Ectodermal cell (in vitro differentiated cells): ENCODE results near the gene PPM1F. TPM values are rescaled to one million over a fixed set of nuclear protein-coding genes. Genes with fewer than 3 reads are reported as not detected.
A peak's percentile ranks its signal among the peaks of the same experiment; 100 is the strongest.

ENCODE experiments used
- H3K27ac ChIP-seq: 2 replicates; pipeline ENCODE4 v1.7.0; 2013; ENCODE audit warnings: mild to moderate bottlenecking, low read depth, low read length; ENCODE audit not compliant: insufficient read depth, poor library complexity, severe bottlenecking
- H3K27me3 ChIP-seq: 2 replicates; pipeline ENCODE4 v1.7.0; 2013; ENCODE audit warnings: mild to moderate bottlenecking, low read length; ENCODE audit not compliant: insufficient read depth, control insufficient read depth, poor library complexity, severe bottlenecking
- H3K36me3 ChIP-seq: one replicate; pipeline ENCODE4 v1.7.0; 2013; ENCODE audit warnings: low read length; ENCODE audit not compliant: control insufficient read depth, insufficient read depth
- H3K4me1 ChIP-seq: one replicate; pipeline ENCODE4 v1.7.0; 2013; ENCODE audit warnings: low read length; ENCODE audit not compliant: control insufficient read depth, insufficient read depth
- H3K4me3 ChIP-seq: 2 replicates; pipeline ENCODE4 v1.7.0; 2013; ENCODE audit warnings: low read depth, low read length, control low read depth; ENCODE audit not compliant: insufficient read depth
- H3K9me3 ChIP-seq: 2 replicates; pipeline ENCODE4 v1.7.0; 2013; ENCODE audit warnings: mild to moderate bottlenecking, low read length, moderate library complexity; ENCODE audit not compliant: control insufficient read depth
- WGBS, 2 experiments: methylation state at CpG; one replicate each; pipeline ENCODE4 v1.1.7; 2013; ENCODE audit warnings: missing lambda C conversion rate in 2 of 2; 5-methylcytosine and 5-hydroxymethylcytosine counted together
- polyA plus RNA-seq, 4 experiments: library from polyadenylated mRNA; stranded (reverse); fragments of 50-300 nt; gene quantifications; one replicate each; pipeline ENCODE4 v1.2.3, GENCODE V29; 2013

PPM1F gene, protein sequence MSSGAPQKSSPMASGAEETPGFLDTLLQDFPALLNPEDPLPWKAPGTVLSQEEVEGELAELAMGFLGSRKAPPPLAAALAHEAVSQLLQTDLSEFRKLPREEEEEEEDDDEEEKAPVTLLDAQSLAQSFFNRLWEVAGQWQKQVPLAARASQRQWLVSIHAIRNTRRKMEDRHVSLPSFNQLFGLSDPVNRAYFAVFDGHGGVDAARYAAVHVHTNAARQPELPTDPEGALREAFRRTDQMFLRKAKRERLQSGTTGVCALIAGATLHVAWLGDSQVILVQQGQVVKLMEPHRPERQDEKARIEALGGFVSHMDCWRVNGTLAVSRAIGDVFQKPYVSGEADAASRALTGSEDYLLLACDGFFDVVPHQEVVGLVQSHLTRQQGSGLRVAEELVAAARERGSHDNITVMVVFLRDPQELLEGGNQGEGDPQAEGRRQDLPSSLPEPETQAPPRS
- polyA plus RNA-seq (2013, experiment 1 of 4): 27.9 TPM
- polyA plus RNA-seq (2013, experiment 2 of 4): 24.5 TPM
- polyA plus RNA-seq (2013, experiment 3 of 4): 19.3 TPM
- 21.5 TPM for polyA plus RNA-seq (2013, experiment 4 of 4)

DNA sequence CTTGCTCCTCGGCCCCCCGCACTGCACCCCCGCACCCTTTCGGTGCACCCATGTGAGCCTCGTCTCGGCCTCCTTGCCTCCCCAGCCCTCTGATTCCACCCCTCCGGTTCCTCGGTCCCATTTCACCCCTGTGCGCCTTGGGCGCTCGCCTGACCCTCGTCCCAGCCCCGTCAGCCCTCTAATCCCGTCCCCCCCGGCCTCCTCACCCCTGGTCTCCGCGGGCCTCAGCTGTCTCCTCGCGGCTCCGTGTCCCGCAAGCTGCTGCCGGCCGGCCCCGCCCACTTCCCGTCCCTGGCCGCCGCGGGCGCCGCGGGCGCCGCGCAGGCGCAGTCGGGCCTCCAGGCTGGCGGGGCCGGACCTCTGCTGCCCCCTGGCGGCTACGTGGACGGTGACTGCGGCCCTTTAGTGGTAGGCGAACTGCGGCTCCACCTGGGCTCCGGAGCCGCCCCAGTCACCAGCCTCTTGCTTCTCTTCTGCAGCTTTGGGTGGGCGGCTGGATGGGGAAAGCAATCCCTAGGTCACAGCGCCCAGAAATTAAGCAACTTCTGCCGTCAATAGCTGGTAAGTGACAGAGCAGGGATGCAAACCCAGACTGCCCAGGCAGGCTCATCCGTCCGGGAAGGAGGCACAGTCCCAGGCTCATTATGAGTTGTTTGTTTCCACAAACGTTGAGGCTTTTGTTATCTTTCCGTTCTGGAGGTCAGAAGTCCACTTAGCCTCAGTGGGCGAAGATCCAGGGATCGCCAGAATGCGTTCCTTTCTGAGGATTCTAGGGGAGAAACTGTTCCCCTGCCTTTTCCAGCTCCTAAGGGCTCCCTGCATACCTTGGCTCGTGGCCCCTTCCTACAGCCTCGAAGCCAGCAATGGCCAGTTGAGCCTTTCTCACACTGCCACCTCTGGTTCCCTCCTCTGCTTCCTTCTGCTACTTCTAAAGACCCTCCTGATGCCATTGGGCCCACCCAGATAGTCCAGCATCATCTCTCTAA is at the start of gene PPM1F:
Gene PPM1F, minus strand, starts transcription at position 263 of the 986 bp plus-strand sequence. CDS start 6,800 bp downstream, outside the sequence.
- H3K4me1 ChIP-seq: peaks cover under 1% of the 10 kb centered on the region
- H3K36me3 ChIP-seq: no peaks in the 10 kb centered on the region
- peak within 1 kb of the TSS; percentile 75 for H3K4me3 ChIP-seq
- H3K27me3 ChIP-seq: peaks cover 9% of the 10 kb centered on the region
- 14 to 16% methylated on average over 58 of the region's 58 CpGs for WGBS, 2 experiments
- no peak within 1 kb of the TSS for H3K27ac ChIP-seq
- no peaks in the 10 kb centered on the region for H3K9me3 ChIP-seq

DNA sequence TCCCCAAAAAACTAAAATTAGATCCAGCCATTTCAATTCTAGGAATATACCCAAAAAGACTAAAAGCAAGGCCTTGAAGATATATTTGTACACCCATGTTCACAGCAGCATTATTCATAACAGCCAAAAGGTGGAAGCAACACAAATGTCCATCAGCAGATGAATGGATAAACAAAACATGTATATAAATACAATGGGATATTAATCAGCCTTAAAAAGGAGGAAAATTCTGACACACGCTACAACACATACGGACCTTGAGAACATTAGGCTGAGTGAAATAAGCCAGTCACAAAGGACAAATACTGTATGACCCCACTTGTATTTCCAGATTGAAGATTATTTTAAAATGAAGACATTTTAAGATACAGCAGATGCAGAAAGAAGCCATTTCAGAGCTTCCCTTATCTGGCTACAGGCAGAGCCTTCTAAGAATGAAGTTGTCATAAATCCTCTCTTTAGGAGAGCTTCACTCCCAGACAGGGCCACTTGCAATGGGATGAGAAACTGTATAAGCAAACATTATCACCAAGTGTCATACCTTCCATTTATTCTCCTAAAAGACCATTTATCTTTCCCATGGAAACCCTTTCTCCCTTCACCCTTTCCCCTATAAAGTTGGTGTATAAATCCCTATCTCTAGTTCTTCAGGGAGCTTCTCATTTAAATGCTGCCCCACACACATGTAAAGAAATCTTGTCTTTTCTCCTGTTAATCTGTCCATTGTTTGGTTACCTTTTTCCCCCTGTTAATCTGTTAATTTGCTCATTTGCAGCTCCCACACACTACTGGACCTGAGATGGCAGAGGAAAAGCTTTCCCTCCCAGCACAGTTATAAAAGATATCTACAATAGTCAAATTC is 49.2 kb upstream of the PPM1F start:
- peaks cover 63% of the 10 kb centered on the region for H3K27me3 ChIP-seq
- 93 to 100% methylated on average over 2 of the region's 2 CpGs for WGBS, 2 experiments

DNA sequence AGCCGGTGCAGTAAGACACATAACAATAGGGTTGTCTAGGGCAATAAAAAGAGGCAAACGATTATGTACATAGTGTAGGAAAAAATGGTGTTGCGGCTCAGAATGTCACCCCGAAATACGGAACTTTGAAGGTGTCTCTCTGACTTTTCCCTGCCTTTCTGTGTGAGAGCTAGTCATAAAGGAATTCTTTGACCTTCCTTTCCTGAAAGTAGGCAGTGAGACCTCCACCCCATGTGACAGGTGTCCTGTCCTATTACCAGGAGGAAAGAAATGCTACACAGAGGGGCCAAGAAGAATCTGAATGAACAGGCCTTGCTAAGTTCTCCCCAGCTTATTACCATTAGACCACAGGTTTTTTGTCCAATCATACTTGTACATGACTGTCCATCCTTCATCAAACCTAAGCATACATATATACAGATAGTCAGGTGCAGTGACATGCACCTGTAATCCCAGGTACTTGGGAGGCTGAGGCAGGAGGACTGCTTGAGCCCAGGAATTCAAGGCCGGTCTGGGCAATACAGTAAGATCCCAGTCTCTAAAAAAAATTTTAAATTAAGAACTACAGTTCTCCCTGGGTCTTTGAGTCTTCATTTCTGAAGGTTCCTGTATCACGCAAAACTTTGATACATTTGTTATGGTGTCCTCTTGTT is 46.1 kb upstream of the PPM1F start:
- Histone ChIP-seq H3K27me3 (peaks cover 80% of the 10 kb centered on the region), H3K9me3 (no peaks in the 10 kb centered on the region), H3K4me1 (no peaks in the 10 kb centered on the region), H3K4me3 (no peak overlapping the region), H3K36me3 (no peaks in the 10 kb centered on the region), H3K27ac (no peak overlapping the region)
- 89 to 91% methylated on average over 7 of the region's 7 CpGs for WGBS, 2 experiments

More for the DNA sequence above, 49.2 kb upstream of the PPM1F start:
- Histone ChIP-seq H3K27ac (no peak overlapping the region), H3K4me3 (no peak overlapping the region), H3K9me3 (no peaks in the 10 kb centered on the region), H3K36me3 (no peaks in the 10 kb centered on the region), H3K4me1 (no peaks in the 10 kb centered on the region)

DNA sequence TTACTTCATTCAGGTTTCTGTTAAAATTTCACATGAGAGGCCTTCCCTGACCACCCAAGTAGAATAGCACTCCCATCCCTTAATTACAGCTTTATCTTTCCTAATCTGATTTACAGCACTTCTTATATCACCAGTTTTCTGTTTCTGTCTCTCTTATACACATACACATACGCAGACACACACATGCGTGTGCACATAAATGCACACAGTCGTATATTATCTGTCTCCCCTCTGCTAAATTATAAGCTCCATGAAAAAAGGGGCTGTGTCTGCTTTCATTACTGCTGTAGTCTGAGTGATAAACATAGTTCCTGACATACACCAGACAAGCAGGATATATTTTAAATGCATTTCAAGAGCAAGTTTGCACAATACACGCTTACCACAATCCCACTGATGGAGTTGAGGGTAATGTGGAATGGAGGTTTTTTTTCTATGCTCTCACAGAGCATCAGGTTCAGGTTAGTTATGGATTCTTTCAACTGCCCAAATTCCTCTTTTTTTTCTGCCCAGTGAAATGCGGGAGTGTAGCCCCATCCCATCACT is 43.6 kb upstream of the PPM1F start:
- Histone ChIP-seq H3K36me3 (no peaks in the 10 kb centered on the region), H3K27ac (no peak overlapping the region), H3K4me1 (no peaks in the 10 kb centered on the region), H3K27me3 (peaks cover 80% of the 10 kb centered on the region), H3K4me3 (no peak overlapping the region), H3K9me3 (no peaks in the 10 kb centered on the region)
- 94% methylated on average over 4 to 5 of the region's 5 CpGs for WGBS, 2 experiments

DNA sequence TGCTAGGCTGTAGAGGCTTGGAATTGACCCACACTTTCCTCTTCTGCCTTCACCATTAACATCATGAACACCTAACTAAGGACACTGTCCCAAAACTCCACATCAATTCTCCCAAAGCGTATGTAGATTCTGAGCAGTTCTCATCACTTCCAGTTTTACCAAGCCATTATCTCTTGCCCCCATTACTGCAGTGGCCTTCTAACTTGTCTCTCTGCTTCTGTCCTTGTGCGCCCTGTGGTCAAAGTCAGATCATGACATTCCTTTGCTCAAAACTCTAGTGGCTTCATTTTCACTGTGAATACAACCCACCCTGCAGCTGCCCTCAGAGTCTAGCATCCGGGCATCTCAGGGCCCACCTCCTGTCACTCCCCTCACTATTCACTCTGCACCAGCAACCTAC is 43.0 kb upstream of the PPM1F start:
- no peaks in the 10 kb centered on the region for H3K4me1 ChIP-seq
- no peaks in the 10 kb centered on the region for H3K36me3 ChIP-seq
- no peaks in the 10 kb centered on the region for H3K9me3 ChIP-seq
- H3K27ac ChIP-seq: no peak overlapping the region
- 87 to 91% methylated on average over 3 of the region's 3 CpGs for WGBS, 2 experiments
- H3K4me3 ChIP-seq: no peak overlapping the region
- H3K27me3 ChIP-seq: peaks cover 80% of the 10 kb centered on the region

DNA sequence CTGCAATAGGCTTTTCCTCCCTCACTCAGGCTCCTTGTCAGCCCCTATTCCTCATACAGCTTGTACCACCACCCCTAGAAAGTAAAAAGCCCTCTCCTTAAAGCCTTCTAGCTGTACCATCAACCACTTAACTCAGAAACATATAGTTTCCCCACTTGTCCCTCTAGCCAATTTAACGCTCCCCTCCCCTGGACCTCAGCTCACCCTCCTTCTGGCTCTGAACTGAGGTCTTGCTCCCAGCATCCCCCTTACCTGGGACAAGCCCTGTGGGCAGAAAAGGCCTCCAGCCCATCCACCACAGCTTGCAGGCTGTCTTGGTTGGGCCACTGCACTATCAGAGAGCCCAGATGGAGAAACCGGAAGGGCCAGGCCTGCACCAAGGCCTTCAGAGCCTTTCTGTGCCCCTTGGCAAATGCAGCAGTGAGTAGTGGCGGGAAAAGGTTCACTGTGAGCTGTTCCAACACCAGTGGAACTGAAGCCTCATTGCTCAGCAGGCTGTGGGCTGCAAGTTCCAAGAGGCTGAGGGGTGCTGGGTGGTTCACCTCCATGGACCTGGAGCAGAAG is 42.3 kb upstream of the PPM1F start:
- H3K27me3 ChIP-seq: peaks cover 73% of the 10 kb centered on the region
- no peak overlapping the region for H3K4me3 ChIP-seq
- H3K9me3 ChIP-seq: no peaks in the 10 kb centered on the region
- H3K4me1 ChIP-seq: no peaks in the 10 kb centered on the region
- H3K36me3 ChIP-seq: no peaks in the 10 kb centered on the region
- no peak overlapping the region for H3K27ac ChIP-seq
- WGBS, 2 experiments: 89 to 91% methylated on average over 3 of the region's 3 CpGs

DNA sequence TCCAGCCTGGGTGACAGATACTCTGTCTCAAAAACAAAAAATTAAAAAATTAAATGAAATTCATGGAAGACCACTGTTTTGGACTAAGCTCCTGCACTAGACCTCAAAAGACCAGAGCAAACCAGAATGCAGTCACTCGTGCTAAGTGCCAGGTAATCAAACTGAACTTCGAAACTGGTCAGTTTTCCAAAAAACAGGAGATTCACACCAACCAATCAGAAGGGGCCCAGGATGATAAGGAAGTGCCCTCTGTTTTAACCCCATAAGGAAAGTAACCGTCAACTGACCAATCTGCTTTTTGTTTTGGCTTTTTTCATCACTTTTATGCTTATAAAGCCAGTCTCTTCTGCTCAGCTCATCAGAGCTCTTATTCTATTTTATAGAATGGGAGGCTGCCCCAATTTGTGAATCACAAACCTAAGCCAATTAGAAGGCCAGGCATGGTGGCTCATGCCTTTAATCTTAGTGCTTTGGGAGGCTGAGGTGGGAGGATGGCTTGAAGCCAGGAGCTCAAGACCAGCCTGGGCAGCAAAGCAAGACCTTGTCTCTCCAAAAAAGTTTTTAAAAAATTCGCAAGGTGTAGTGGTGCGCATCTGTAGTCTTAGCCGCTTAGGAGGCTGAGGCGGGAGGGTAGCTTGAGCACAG is 40.1 kb upstream of the PPM1F start:
- no peaks in the 10 kb centered on the region for H3K4me1 ChIP-seq
- 83 to 91% methylated on average over 7 of the region's 7 CpGs for WGBS, 2 experiments
- no peaks in the 10 kb centered on the region for H3K36me3 ChIP-seq
- no peaks in the 10 kb centered on the region for H3K9me3 ChIP-seq
- peaks cover 75% of the 10 kb centered on the region for H3K27me3 ChIP-seq
- H3K27ac ChIP-seq: no peak overlapping the region
- H3K4me3 ChIP-seq: no peak overlapping the region

DNA sequence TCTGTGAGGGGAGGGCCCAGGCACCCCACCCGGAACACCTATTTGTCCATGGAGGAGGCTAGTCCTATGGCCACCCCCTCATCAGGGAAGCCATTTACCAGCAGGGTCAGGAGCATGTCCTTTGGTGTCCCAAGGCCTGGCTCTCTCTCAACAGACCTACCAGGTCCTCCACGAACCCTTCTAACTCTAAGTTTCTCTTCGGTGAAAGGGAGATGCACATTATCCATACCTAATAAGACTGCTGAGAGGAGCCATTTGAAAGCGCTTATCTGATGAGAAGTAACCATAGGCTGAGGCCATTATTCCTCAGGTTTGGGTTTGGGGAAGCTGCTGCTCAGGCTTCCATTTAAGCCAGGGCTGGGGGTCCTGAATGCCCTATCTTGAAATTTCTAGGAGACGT is 39.1 kb upstream of the PPM1F start:
- no peaks in the 10 kb centered on the region for H3K4me1 ChIP-seq
- 89 to 95% methylated on average over 5 of the region's 5 CpGs for WGBS, 2 experiments
- no peaks in the 10 kb centered on the region for H3K36me3 ChIP-seq
- H3K27ac ChIP-seq: no peak overlapping the region
- peaks cover 75% of the 10 kb centered on the region for H3K27me3 ChIP-seq
- H3K9me3 ChIP-seq: no peaks in the 10 kb centered on the region
- H3K4me3 ChIP-seq: no peak overlapping the region
